ENCODE results near the gene GTPBP4. TPM values are rescaled to one million over a fixed set of nuclear protein-coding genes. Genes with fewer than 3 reads are reported as not detected.
A peak's percentile ranks its signal among the peaks of the same experiment; 100 is the strongest.

The GTPBP4 gene
- total and polyA plus RNA-seq, 2 of the 13 experiments (the other 11 are each of a cell fraction or from before 2014, with no cell fraction given), result 24.1 to 85.5 TPM

GRCh38 chr10:970311-971149, 17.7 kb upstream of the GTPBP4 start (continued):
- TF ChIP-seq, protein P1, sequence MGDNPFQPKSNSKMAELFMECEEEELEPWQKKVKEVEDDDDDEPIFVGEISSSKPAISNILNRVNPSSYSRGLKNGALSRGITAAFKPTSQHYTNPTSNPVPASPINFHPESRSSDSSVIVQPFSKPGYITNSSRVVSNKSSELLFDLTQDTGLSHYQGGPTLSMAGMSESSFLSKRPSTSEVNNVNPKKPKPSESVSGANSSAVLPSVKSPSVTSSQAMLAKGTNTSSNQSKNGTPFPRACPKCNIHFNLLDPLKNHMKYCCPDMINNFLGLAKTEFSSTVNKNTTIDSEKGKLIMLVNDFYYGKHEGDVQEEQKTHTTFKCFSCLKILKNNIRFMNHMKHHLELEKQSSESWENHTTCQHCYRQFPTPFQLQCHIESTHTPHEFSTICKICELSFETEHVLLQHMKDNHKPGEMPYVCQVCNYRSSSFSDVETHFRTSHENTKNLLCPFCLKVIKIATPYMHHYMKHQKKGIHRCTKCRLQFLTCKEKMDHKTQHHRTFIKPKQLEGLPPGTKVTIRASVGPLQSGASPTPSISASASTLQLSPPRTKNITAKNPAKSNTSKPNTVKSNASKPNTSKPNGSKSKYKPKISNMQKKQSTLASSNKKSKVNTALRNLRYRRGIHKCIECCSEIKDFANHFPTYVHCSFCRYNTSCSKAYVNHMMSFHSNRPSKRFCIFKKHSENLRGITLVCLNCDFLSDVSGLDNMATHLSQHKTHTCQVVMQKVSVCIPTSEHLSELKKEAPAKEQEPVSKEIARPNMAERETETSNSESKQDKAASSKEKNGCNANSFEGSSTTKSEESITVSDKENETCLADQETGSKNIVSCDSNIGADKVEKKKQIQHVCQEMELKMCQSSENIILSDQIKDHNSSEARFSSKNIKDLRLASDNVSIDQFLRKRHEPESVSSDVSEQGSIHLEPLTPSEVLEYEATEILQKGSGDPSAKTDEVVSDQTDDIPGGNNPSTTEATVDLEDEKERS (CRISPR knock-in tag; IDR thresholded peaks at IDR 0.05), result no peak
- TF ChIP-seq ZC3H4 (CRISPR knock-in tag; IDR thresholded peaks at IDR 0.05; ENCODE audit: borderline replicate concordance), result no peak
- TF ChIP-seq ZNF740 (CRISPR knock-in tag; IDR thresholded peaks at IDR 0.05), result no peak
- TF ChIP-seq SUZ12 (IDR thresholded peaks at IDR 0.05; ENCODE audit: low read depth, low read length), result no peak
- 0 out of 2 replicates have a peak, but pooled peaks have one; percentile 17 for TF ChIP-seq YEATS2 (CRISPR knock-in tag; IDR thresholded peaks at IDR 0.05; ENCODE audit: borderline replicate concordance)
- TF ChIP-seq ZFYVE20 (CRISPR knock-in tag; IDR thresholded peaks at IDR 0.05; ENCODE audit: borderline replicate concordance, low read depth), result no peak
- no peak for TF ChIP-seq SNRNP70 (IDR thresholded peaks at IDR 0.05; ENCODE audit: low read depth, low read length)
- TF ChIP-seq BHLHE40 (IDR thresholded peaks at IDR 0.05; ENCODE audit: low read length), result no peak
- TF ChIP-seq, protein P2, sequence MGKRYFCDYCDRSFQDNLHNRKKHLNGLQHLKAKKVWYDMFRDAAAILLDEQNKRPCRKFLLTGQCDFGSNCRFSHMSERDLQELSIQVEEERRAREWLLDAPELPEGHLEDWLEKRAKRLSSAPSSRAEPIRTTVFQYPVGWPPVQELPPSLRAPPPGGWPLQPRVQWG (CRISPR knock-in tag; IDR thresholded peaks at IDR 0.05; ENCODE audit: borderline replicate concordance, low read depth), result no peak
- peak; percentile 71; the same call in 1 of the 2 replicates for TF ChIP-seq FOXJ3 (CRISPR knock-in tag; IDR thresholded peaks at IDR 0.05; ENCODE audit: borderline replicate concordance)
- no peak for TF ChIP-seq ZNF724P (CRISPR knock-in tag; IDR thresholded peaks at IDR 0.05; ENCODE audit: borderline replicate concordance)
- no peak for TF ChIP-seq HNRNPLL (IDR thresholded peaks at IDR 0.05; ENCODE audit: low read depth, low read length, poor library complexity, severe bottlenecking)
- peak; percentile 63; the same call in 1 of the 2 replicates for TF ChIP-seq ZBTB25 (CRISPR knock-in tag; IDR thresholded peaks at IDR 0.05)
- peak; percentile 10 for TF ChIP-seq ZNF331 (CRISPR knock-in tag; IDR thresholded peaks at IDR 0.05)
- TF ChIP-seq BCL6 (CRISPR knock-in tag; IDR thresholded peaks at IDR 0.05), result peak; percentile 98
- TF ChIP-seq PHF21A (CRISPR knock-in tag; IDR thresholded peaks at IDR 0.05), result peak; percentile 86
- TF ChIP-seq FOXP1 (IDR thresholded peaks at IDR 0.05), result no peak
- TF ChIP-seq FOXP1 (CRISPR knock-in tag; IDR thresholded peaks at IDR 0.05), result peak; percentile 85
- TF ChIP-seq MATR3 (CRISPR knock-in tag; IDR thresholded peaks at IDR 0.05), result no peak
- TF ChIP-seq ZNF30 (CRISPR knock-in tag; IDR thresholded peaks at IDR 0.05), result no peak
- TF ChIP-seq ZNF788 (CRISPR knock-in tag; IDR thresholded peaks at IDR 0.05; ENCODE audit: borderline replicate concordance), result no peak; the same call in 1 of the 2 replicates
- no peak for TF ChIP-seq ZNF629 (CRISPR knock-in tag; conservative IDR thresholded peaks at IDR 0.05)
- no peak for TF ChIP-seq ZBTB2 (CRISPR knock-in tag; IDR thresholded peaks at IDR 0.05; ENCODE audit: low read depth)

All from HepG2 (cell line).